Measurements from ENCODE around the gene UCK2. TPM values are rescaled to one million over a fixed set of nuclear protein-coding genes. Genes with fewer than 3 reads are reported as not detected.

The UCK2 gene
- total and polyA plus RNA-seq, 2 donors (not counting 1 experiment from before 2014, with no cell fraction given) = 8.9 to 11.5 TPM

DNA sequence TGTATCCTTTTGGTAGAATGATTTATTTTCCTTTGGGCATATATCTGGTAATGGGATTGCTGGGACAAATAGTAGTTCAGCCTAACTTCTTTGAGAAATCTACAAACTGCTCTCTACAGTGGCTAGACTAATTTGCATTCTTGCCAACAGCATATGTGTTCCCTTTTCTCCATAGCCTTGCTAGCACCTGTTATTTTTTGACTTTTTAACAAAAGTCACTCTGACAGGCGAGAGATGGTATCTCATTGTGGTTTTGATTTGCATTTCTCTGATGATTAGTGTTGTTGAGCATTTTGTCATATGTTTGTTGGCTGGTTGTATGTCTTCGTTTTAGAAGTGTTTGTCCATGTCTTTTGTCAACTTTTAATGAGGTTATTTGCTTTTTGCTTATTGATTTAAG, 99.8 kb downstream of the UCK2 start:
- intact Hi-C loops (cut with micrococcal nuclease) = loop anchor here (5.0 kb wide), 1 partner anchor 505 kb away; no protein-coding TSS in a partner anchor
- POLR2A ChIA-PET = no interaction called here

DNA sequence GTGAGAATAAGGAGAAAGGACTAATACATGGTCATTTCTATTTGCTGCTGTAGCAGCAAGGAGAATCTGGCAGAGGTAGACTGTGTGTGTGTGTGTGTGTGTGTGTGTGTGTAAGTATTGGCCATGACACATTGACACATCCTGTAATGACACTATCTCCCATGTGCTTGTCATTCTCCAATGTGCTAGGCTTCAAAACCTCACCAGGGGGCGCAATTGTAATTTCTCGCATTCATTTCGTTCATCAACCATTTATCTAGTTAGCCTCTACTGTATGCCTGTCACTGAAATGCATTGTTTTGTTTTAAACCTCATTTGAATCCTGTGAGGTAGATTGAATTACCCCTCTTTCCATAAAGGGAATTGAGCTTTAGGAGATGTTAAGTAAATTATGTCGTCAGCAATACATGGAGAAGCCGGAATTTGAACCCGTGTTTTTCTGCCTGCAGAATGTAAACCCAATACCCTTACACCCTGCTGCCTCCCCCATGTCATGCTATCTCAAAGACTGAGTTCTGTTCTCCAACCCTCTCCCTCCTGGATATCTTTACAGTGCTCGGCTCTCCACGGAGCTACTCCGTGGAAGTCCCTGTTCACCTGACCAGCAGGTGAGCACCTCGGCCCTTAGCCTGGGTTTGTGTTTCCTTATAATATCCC, 100.8 kb downstream of the UCK2 start:
- no peaks in the 10 kb centered on the region for H4K20me1 ChIP-seq (ENCODE audit: control insufficient read depth, insufficient read depth, low read length, poor library complexity, severe bottlenecking)
- H3K9ac ChIP-seq (ENCODE audit: low read length) = no peak overlapping the region
- Mint-ChIP-seq H3K27me3 (peaks cover 50% of the 10 kb centered on the region), H3K27ac (no peak overlapping the region), H3K4me1 (no peaks in the 10 kb centered on the region), H3K4me3 (no peak overlapping the region), H3K9me3 (ENCODE audit: insufficient read depth) (no peaks in the 10 kb centered on the region)
- no peak overlapping the region for H3K27ac ChIP-seq (ENCODE audit: low read length in 2 of 2)
- no peak overlapping the region for H2AFZ ChIP-seq (ENCODE audit: insufficient read depth, low read depth, low read length, poor library complexity, severe bottlenecking)
- no peaks in the 10 kb centered on the region for H3K36me3 ChIP-seq (replicated peaks in 1 of 2; ENCODE audit: control extremely low read depth in 1 of 2, control insufficient read depth in 1 of 2, extremely low read depth in 1 of 2, insufficient read depth in 2 of 2, low read length in 1 of 2)
- no peaks in the 10 kb centered on the region for H3K4me1 ChIP-seq (ENCODE audit: control insufficient read depth in 2 of 2, insufficient read depth in 2 of 2, low read length in 2 of 2)
- no peaks in the 10 kb centered on the region for H3K9me3 ChIP-seq (ENCODE audit: control extremely low read depth in 1 of 3, control insufficient read depth in 2 of 3, insufficient read depth in 1 of 3, low read length in 2 of 3)
- no peaks in the 10 kb centered on the region for H3K79me2 ChIP-seq (ENCODE audit: control insufficient read depth, insufficient read depth, low read length)
- peak; percentile 31 for ATAC-seq (ENCODE audit: low read depth)
- H3K4me2 ChIP-seq (replicated peaks; ENCODE audit: low read depth, low read length, poor library complexity, severe bottlenecking) = no peak overlapping the region
- DNase-seq = peak; percentile 57
- intact Hi-C loops (cut with micrococcal nuclease) = loop anchor here (5.0 kb wide), 1 partner anchor 504 kb away; no protein-coding TSS in a partner anchor
- TF ChIP-seq, protein P1, sequence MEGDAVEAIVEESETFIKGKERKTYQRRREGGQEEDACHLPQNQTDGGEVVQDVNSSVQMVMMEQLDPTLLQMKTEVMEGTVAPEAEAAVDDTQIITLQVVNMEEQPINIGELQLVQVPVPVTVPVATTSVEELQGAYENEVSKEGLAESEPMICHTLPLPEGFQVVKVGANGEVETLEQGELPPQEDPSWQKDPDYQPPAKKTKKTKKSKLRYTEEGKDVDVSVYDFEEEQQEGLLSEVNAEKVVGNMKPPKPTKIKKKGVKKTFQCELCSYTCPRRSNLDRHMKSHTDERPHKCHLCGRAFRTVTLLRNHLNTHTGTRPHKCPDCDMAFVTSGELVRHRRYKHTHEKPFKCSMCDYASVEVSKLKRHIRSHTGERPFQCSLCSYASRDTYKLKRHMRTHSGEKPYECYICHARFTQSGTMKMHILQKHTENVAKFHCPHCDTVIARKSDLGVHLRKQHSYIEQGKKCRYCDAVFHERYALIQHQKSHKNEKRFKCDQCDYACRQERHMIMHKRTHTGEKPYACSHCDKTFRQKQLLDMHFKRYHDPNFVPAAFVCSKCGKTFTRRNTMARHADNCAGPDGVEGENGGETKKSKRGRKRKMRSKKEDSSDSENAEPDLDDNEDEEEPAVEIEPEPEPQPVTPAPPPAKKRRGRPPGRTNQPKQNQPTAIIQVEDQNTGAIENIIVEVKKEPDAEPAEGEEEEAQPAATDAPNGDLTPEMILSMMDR (IDR thresholded peaks at IDR 0.05) = peak; percentile 66
- no peak for TF ChIP-seq EZH2 (IDR thresholded peaks at IDR 0.05; ENCODE audit: borderline replicate concordance, insufficient read depth, low read depth, low read length, poor library complexity, severe bottlenecking)
- no peak overlapping the region for H3K4me3 ChIP-seq (ENCODE audit: control extremely low read depth in 1 of 5, extremely low read depth in 1 of 5, insufficient read depth in 1 of 5, low read depth in 2 of 5, low read length in 4 of 5)
- ChIA-PET CTCF (interaction anchor here (0.8 to 2.3 kb wide), 7 partner anchors 9 to 552 kb away, joined by 3 to 11 read pairs (median 3); no protein-coding TSS in a partner anchor), POLR2A (no interaction called here)
- WGBS (ENCODE audit: insufficient coverage) = no CpG with 5 or more reads among the region's 10 CpGs
- peaks cover 0 to 7% (median 5%) of the 10 kb centered on the region in 4 experiments for H3K27me3 ChIP-seq (replicated peaks in 1 of 4; ENCODE audit: control extremely low read depth in 1 of 4, control insufficient read depth in 3 of 4, insufficient read depth in 4 of 4, low read length in 3 of 4)

More for the DNA sequence above, 99.8 kb downstream of the UCK2 start:
- H3K36me3 ChIP-seq (replicated peaks in 1 of 2; ENCODE audit: control extremely low read depth in 1 of 2, control insufficient read depth in 1 of 2, extremely low read depth in 1 of 2, insufficient read depth in 2 of 2, low read length in 1 of 2) = no peaks in the 10 kb centered on the region
- DNase-seq (no peak), ATAC-seq (ENCODE audit: low read depth) (no peak)
- H3K9ac ChIP-seq (ENCODE audit: low read length) = no peak overlapping the region
- TF ChIP-seq, protein P1 (IDR thresholded peaks at IDR 0.05) = no peak
- no peak for TF ChIP-seq EZH2 (IDR thresholded peaks at IDR 0.05; ENCODE audit: borderline replicate concordance, insufficient read depth, low read depth, low read length, poor library complexity, severe bottlenecking)
- no peak overlapping the region for H3K4me2 ChIP-seq (replicated peaks; ENCODE audit: low read depth, low read length, poor library complexity, severe bottlenecking)
- H3K27ac Mint-ChIP-seq = no peak overlapping the region
- H3K4me3 ChIP-seq (ENCODE audit: control extremely low read depth in 1 of 5, extremely low read depth in 1 of 5, insufficient read depth in 1 of 5, low read depth in 2 of 5, low read length in 4 of 5) = no peak overlapping the region
- no peaks in the 10 kb centered on the region for H3K4me1 Mint-ChIP-seq
- no peak overlapping the region for H2AFZ ChIP-seq (ENCODE audit: insufficient read depth, low read depth, low read length, poor library complexity, severe bottlenecking)
- H3K27me3 ChIP-seq (replicated peaks in 1 of 4; ENCODE audit: control extremely low read depth in 1 of 4, control insufficient read depth in 3 of 4, insufficient read depth in 4 of 4, low read length in 3 of 4) = peaks cover 0 to 7% (median 4%) of the 10 kb centered on the region in 4 experiments
- no peak overlapping the region for H3K4me3 Mint-ChIP-seq
- no peaks in the 10 kb centered on the region for H3K79me2 ChIP-seq (ENCODE audit: control insufficient read depth, insufficient read depth, low read length)
- no peaks in the 10 kb centered on the region for H3K9me3 Mint-ChIP-seq (ENCODE audit: insufficient read depth)
- no peaks in the 10 kb centered on the region for H3K4me1 ChIP-seq (ENCODE audit: control insufficient read depth in 2 of 2, insufficient read depth in 2 of 2, low read length in 2 of 2)
- no peak overlapping the region for H3K27ac ChIP-seq (ENCODE audit: low read length in 2 of 2)
- H4K20me1 ChIP-seq (ENCODE audit: control insufficient read depth, insufficient read depth, low read length, poor library complexity, severe bottlenecking) = no peaks in the 10 kb centered on the region
- H3K27me3 Mint-ChIP-seq = peaks cover 56% of the 10 kb centered on the region
- no peaks in the 10 kb centered on the region for H3K9me3 ChIP-seq (ENCODE audit: control extremely low read depth in 1 of 3, control insufficient read depth in 2 of 3, insufficient read depth in 1 of 3, low read length in 2 of 3)
- CTCF ChIA-PET = interaction anchor here (1.5 kb wide), 1 partner anchor 326 kb away, joined by 5 read pairs; no protein-coding TSS in a partner anchor
- 0% methylated on average over 1 of the region's 2 CpGs for WGBS (ENCODE audit: insufficient coverage)

All from B cell (primary cell).